Ramos (cell line): ENCODE data around the gene TRIM6.

ENCODE experiments used
- in situ Hi-C: fragments of 300-500 bp; cut with MboI; formaldehyde crosslinking; loops from one replicate; pipeline ENCODE4 v1.14.3; 2022; ENCODE audit warnings: low sequenced_read_pairs; ENCODE audit not compliant: unreplicated experiment

TRIM6 gene

GRCh38 chr11:5602791-5603190 is 6.4 kb downstream of the TRIM6 start:
- in situ Hi-C loops: loop anchor here (25.0 kb wide), 1 partner anchor 210 kb away; the partner anchor contains the start of gene OR52N2

DNA sequence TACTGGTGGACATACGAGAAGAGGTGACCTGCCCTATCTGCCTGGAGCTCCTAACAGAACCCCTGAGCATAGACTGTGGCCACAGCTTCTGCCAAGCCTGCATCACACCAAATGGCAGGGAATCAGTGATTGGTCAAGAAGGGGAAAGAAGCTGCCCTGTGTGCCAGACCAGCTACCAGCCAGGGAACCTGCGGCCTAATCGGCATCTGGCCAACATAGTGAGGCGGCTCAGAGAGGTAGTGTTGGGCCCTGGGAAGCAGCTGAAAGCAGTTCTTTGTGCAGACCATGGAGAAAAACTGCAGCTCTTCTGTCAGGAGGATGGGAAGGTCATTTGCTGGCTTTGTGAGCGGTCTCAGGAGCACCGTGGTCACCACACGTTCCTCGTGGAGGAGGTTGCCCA is 6.9 kb downstream of the TRIM6 start:
- in situ Hi-C loops: loop anchor here (25.0 kb wide), 1 partner anchor 209 kb away; the partner anchor contains the start of gene OR52N2

GRCh38 chr11:5604896-5605295 is 8.5 kb downstream of the TRIM6 start:
- in situ Hi-C loops: loop anchor here (25.0 kb wide), 1 partner anchor 207 kb away; the partner anchor contains the start of gene OR52N2

GRCh38 chr11:5605849-5606248 is 9.4 kb downstream of the TRIM6 start:
- in situ Hi-C loops: loop anchor here (25.0 kb wide), 1 partner anchor 206 kb away; the partner anchor contains the start of gene OR52N2

DNA sequence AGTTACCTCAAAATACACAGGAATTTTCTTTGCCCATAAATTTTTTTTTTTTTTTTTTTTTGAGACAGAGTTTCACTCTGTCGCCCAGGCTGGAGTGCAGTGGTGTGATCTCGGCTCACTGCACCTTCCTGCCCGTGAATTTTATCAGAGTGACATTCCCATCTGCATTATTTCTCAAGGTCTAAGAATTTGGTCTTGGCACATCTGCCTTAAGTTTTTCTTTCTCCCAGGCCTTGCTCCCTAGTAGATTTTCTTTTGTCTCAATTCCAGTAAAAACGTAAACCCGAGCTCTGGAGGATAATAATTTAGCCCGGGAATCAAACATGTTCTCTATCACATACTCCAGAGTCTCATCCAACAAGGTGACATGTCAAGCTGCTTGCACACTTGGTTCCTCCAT is 12.4 kb downstream of the TRIM6 start:
- in situ Hi-C loops: loop anchor here (25.0 kb wide), 1 partner anchor 203 kb away; the partner anchor contains the start of gene OR52N2

DNA sequence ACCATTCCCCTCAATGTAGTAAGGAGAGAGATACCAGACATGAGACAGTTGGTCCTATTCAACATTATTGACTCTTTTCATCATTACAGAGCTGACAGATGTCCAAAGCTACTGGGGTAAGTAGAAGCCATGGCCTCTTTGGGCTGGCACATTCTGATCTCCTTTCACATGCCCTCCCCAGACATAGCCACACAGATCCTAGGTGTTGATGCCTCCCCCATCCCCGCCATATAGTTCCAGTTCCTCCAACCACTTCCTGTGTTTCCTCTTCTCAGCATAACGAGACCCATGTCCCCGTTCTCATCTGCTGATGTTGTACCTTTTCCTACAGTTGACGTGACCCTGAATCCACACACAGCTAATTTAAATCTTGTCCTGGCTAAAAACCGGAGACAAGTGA is 14.0 kb downstream of the TRIM6 start:
- in situ Hi-C loops: loop anchor here (25.0 kb wide), 1 partner anchor 202 kb away; the partner anchor contains the start of gene OR52N2

DNA sequence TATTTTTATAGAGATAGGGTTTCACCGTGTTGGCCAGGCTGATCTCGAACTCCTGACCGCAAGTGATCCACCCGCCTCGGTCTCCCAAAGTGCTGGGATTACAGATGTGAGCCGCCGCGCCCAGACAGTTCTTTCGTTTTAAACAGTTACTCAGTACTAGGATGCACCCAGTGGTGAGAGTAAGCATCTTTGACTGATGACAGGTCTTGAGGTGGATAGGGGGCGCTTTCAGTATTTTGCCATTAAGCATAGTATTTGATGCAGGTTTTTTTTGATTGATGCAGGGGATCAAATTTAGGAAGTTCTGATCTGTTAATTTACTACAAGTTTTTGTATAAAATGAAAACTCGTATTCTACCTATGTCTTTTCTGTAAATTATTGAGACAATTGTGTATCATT is 15.2 kb downstream of the TRIM6 start:
- in situ Hi-C loops: loop anchor here (25.0 kb wide), 1 partner anchor 201 kb away; the partner anchor contains the start of gene OR52N2

DNA sequence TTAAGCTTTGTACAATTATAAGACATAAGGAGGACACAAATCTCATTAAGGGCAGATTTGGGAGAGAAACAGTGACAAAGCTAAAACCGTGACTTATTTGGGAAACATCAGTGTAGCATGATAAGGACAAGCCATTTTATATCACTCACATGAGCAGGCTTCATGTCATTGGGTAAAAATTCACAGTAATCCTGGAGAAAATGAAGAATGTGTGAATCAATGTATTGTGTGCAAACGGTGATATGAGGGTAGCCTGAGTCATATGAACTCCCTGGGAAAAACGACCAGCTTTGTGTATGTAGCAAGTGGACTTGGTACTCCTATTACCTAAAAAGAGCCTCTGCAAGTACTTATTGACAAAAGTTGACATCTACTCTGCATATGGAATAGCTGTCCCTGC is 22.4 kb downstream of the TRIM6 start:
- in situ Hi-C loops: loop anchor here (25.0 kb wide), 1 partner anchor 193 kb away; the partner anchor contains the start of gene OR52N2

DNA sequence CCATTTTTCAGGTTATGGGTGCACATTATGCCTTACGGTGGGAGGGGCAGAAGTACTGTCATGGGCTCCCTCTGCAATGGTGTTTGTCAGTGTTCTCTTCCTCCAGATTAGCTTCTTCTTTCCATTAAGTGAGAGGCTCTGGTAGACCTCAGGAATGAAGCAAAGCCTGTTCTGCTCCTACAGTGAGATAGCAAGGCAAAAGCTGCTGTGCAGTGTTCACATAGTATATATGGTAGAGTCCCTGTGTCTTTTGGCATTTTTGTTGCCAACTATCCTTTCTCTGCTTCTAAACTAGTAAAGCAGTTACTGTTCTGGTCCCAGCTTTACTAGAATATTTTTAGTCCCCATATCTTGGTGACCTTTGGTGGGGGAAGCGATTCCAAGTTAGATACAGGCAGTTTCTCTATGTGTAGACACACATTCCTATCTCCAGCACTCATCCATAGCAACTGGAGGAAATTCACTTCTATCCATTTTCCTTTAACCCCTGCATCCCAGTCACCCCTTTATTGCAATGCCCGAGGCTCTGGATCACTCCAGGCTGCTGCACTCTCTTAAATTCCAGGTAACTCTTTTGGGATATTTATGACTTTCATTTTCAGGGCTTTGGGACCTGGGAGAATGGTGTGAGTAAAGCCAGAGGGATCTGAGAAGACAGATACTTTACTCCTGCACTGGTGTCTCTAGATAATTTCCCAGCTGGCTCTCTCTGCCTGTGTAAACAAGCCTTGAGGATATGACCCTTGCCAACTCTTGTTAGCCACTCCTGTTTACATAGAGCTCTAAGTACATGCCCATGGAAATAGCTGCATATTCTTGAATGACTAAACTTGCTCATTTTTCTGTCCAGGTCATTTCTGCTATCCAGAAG is 24.4 kb downstream of the TRIM6 start:
- in situ Hi-C loops: loop anchor here (25.0 kb wide), 1 partner anchor 191 kb away; the partner anchor contains the start of gene OR52N2

- in situ Hi-C loops: loop anchor here (25.0 kb wide), 1 partner anchor 191 kb away; the partner anchor contains the start of gene OR52N2
Measured at GRCh38 chr11:5621580-5621979, 25.1 kb downstream of the TRIM6 start.

DNA sequence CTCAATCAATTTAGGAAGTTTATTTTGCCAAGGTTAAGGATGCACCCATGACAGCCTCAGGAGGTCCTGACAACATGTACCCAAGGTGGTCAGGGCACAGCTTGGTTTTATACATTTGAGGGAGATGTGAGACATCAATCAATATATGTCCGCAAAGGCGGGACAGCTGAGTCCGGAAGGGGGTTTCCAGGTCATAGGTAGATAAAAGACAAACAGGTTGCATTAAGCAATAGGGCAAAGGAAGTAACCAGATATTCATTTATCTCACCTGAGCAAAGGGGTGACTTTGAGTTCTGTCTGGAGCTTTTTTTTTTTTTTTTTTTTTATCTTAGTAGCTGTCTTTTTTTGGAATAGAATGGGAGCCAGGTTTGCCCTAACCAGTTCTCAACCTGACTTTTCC is 26.4 kb downstream of the TRIM6 start:
- in situ Hi-C loops: loop anchor here (25.0 kb wide), 1 partner anchor 189 kb away; the partner anchor contains the start of gene OR52N2

- in situ Hi-C loops: loop anchor here (25.0 kb wide), 1 partner anchor 188 kb away; the partner anchor contains the start of gene OR52N2
Measured at GRCh38 chr11:5624489-5625279, 28.2 kb downstream of the TRIM6 start, which contains the start of gene TRIM34. TRIM34 (plus strand) TSS chr11:5625001; CDS start chr11:5632332, 7,331 bp downstream.

GRCh38 chr11:5625281-5625680 is 28.8 kb downstream of the TRIM6 start:
- in situ Hi-C loops: no loop called here

GRCh38 chr11:5626196-5626595 is 29.8 kb downstream of the TRIM6 start:
- in situ Hi-C loops: no loop called here

- in situ Hi-C loops: no loop called here
Measured at GRCh38 chr11:5631417-5631816, 35.0 kb downstream of the TRIM6 start.

DNA sequence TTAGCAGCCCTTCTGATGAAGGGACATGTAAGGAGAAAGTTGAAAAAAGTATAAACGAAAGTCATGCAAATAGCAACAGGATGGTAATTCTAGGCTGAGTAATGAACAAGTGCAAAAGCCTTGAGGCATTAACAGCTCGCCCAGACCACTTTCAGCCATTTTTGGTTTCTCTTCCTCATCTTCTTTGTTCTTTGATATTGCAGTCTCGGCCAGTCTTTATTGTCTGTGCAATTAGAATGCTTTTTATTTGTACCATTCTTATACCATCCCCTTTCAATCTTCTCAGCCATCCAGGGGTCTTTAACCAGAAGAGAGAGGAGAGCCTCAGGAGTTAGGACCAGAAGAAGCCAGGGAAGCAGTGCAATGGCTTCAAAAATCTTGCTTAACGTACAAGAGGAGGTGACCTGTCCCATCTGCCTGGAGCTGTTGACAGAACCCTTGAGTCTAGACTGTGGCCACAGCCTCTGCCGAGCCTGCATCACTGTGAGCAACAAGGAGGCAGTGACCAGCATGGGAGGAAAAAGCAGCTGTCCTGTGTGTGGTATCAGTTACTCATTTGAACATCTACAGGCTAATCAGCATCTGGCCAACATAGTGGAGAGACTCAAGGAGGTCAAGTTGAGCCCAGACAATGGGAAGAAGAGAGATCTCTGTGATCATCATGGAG is 35.7 kb downstream of the TRIM6 start:
- in situ Hi-C loops: no loop called here

GRCh38 chr11:5639953-5640352 is 43.5 kb downstream of the TRIM6 start:
- in situ Hi-C loops: no loop called here

GRCh38 chr11:5643585-5643984 is 47.1 kb downstream of the TRIM6 start:
- in situ Hi-C loops: no loop called here

- in situ Hi-C loops: no loop called here
Measured at GRCh38 chr11:5646139-5646538, 49.7 kb downstream of the TRIM6 start.

DNA sequence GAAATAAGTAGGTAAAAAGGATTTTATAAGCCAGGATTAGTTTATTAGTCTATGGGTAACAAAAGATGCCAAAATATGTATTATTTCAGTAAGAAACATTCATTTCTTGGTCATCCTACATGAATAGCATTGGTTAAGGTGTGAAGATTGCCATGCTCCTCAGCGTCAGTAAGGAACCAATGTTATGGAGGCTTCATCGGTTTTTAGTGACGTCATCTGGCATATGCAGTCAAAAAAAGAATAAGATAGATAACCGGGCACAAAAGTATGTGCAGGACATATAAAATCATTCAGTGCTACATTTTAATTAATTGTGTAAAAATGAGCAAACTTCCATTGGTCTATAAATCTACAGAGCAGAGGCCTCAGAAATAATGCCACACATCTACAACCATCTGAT is 59.0 kb downstream of the TRIM6 start:
- in situ Hi-C loops: no loop called here
